ENCODE results near the gene SLC7A4.

SLC7A4 gene

GRCh38 chr22:21025763-21026755, 6.3 kb downstream of the SLC7A4 start:
- in situ Hi-C loops (cut with MboI; ENCODE audit: low sequenced_read_pairs) = no loop called here

- in situ Hi-C loops (cut with MboI; ENCODE audit: low sequenced_read_pairs) = no loop called here
These were observed 7.1 kb downstream of the SLC7A4 start for GRCh38 chr22:21025266-21025665.

- in situ Hi-C loops (cut with MboI; ENCODE audit: low sequenced_read_pairs) = no loop called here
These were observed 9.3 kb downstream of the SLC7A4 start for GRCh38 chr22:21022955-21023614.

- in situ Hi-C loops (cut with MboI; ENCODE audit: low sequenced_read_pairs) = no loop called here
These were observed 9.9 kb downstream of the SLC7A4 start for GRCh38 chr22:21022507-21022906.

- in situ Hi-C loops (cut with MboI; ENCODE audit: low sequenced_read_pairs) = no loop called here
These were observed 11.4 kb downstream of the SLC7A4 start for GRCh38 chr22:21020802-21021429.

- in situ Hi-C loops (cut with MboI; ENCODE audit: low sequenced_read_pairs) = no loop called here
These were observed 14.0 kb downstream of the SLC7A4 start for GRCh38 chr22:21018314-21018713.

- in situ Hi-C loops (cut with MboI; ENCODE audit: low sequenced_read_pairs) = no loop called here
These were observed 15.5 kb downstream of the SLC7A4 start for GRCh38 chr22:21016644-21017420.

- in situ Hi-C loops (cut with MboI; ENCODE audit: low sequenced_read_pairs) = no loop called here
These were observed 16.8 kb downstream of the SLC7A4 start for GRCh38 chr22:21015466-21016006.

- in situ Hi-C loops (cut with MboI; ENCODE audit: low sequenced_read_pairs) = no loop called here
These were observed 17.5 kb downstream of the SLC7A4 start, which contains the start of gene P2RX6 for GRCh38 chr22:21014726-21015465. TSS of gene P2RX6 (plus strand) at chr22:21015165. CDS start at chr22:21015175, 10 bp downstream.

GRCh38 chr22:21014202-21014725, 18.1 kb downstream of the SLC7A4 start:
- in situ Hi-C loops (cut with MboI; ENCODE audit: low sequenced_read_pairs) = no loop called here

- in situ Hi-C loops (cut with MboI; ENCODE audit: low sequenced_read_pairs) = no loop called here
These were observed 18.6 kb downstream of the SLC7A4 start for GRCh38 chr22:21013657-21014201.

- in situ Hi-C loops (cut with MboI; ENCODE audit: low sequenced_read_pairs) = no loop called here
These were observed 19.6 kb downstream of the SLC7A4 start for GRCh38 chr22:21012446-21013407.

GRCh38 chr22:21010426-21011113, 21.8 kb downstream of the SLC7A4 start:
- in situ Hi-C loops (cut with MboI; ENCODE audit: low sequenced_read_pairs) = no loop called here

GRCh38 chr22:21009638-21010425, 22.5 kb downstream of the SLC7A4 start:
- in situ Hi-C loops (cut with MboI; ENCODE audit: low sequenced_read_pairs) = loop anchor here (10.0 kb wide), 1 partner anchor 45 kb away; no protein-coding TSS in a partner anchor

GRCh38 chr22:21009208-21009607, 23.2 kb downstream of the SLC7A4 start:
- in situ Hi-C loops (cut with MboI; ENCODE audit: low sequenced_read_pairs) = loop anchor here (10.0 kb wide), 1 partner anchor 46 kb away; no protein-coding TSS in a partner anchor

- in situ Hi-C loops (cut with MboI; ENCODE audit: low sequenced_read_pairs) = loop anchor here (10.0 kb wide), 1 partner anchor 51 kb away; no protein-coding TSS in a partner anchor
These were observed 28.6 kb downstream of the SLC7A4 start for GRCh38 chr22:21003782-21004181.
